ENCODE measurements around the gene ALKAL2. TPM values are rescaled to one million over a fixed set of nuclear protein-coding genes. Genes with fewer than 3 reads are reported as not detected.

Gene ALKAL2
- total RNA-seq, 4 donors from 2014 or later = 1.2 to 15.5 (median 3.4) TPM

- no peak for DNase-seq (ENCODE audit: low spot score in 2 of 2)
- WGBS, 2 donors = 92 to 96% methylated on average over 3 of the region's 3 CpGs
- TF ChIP-seq POLR2A (IDR thresholded peaks at IDR 0.05) (no peak), CTCF (IDR thresholded peaks at IDR 0.05) (no peak)
- intact Hi-C loops (cut with DNase I; ENCODE audit: low total_unique reads) = no loop called here
- no peak overlapping the region for H3K4me3 ChIP-seq (ENCODE audit: low read depth, poor library complexity, severe bottlenecking)
These were observed 13.4 kb downstream of the ALKAL2 start for GRCh38 chr2:274503-274902.

GRCh38 chr2:273333-273732 is 14.6 kb downstream of the ALKAL2 start:
- no peak overlapping the region for H3K4me3 ChIP-seq (ENCODE audit: low read depth, poor library complexity, severe bottlenecking)
- intact Hi-C loops (cut with DNase I; ENCODE audit: low total_unique reads) = no loop called here
- no peak for DNase-seq (ENCODE audit: low spot score in 2 of 2)
- TF ChIP-seq CTCF (IDR thresholded peaks at IDR 0.05) = no peak
- TF ChIP-seq POLR2A (IDR thresholded peaks at IDR 0.05) = no peak
- 49 to 65% methylated on average over 6 of the region's 6 CpGs for WGBS, 2 donors

- TF ChIP-seq POLR2A (IDR thresholded peaks at IDR 0.05) (no peak), CTCF (IDR thresholded peaks at IDR 0.05) (no peak)
- 93 to 94% methylated on average over 12 of the region's 12 CpGs for WGBS, 2 donors
- no peak overlapping the region for H3K4me3 ChIP-seq (ENCODE audit: low read depth, poor library complexity, severe bottlenecking)
- intact Hi-C loops (cut with DNase I; ENCODE audit: low total_unique reads) = no loop called here
- no peak for DNase-seq (ENCODE audit: low spot score in 2 of 2)
These were observed 16.0 kb downstream of the ALKAL2 start for GRCh38 chr2:271917-272316.

- H3K4me3 ChIP-seq (ENCODE audit: low read depth, poor library complexity, severe bottlenecking) = no peak overlapping the region
- no peak for TF ChIP-seq POLR2A (IDR thresholded peaks at IDR 0.05)
- TF ChIP-seq CTCF (IDR thresholded peaks at IDR 0.05) = no peak
- DNase-seq (ENCODE audit: low spot score in 2 of 2) = no peak
- WGBS, 2 donors = 95 to 98% methylated on average over 4 of the region's 4 CpGs
- intact Hi-C loops (cut with DNase I; ENCODE audit: low total_unique reads) = no loop called here
These were observed 17.0 kb downstream of the ALKAL2 start for GRCh38 chr2:270861-271260.

GRCh38 chr2:269356-270030 is 18.4 kb downstream of the ALKAL2 start:
- H3K4me3 ChIP-seq (ENCODE audit: low read depth, poor library complexity, severe bottlenecking) = no peak overlapping the region
- DNase-seq (ENCODE audit: low spot score in 2 of 2) = no peak
- WGBS, 2 donors = 78 to 82% methylated on average over 4 of the region's 4 CpGs
- TF ChIP-seq CTCF (IDR thresholded peaks at IDR 0.05) = no peak
- no peak for TF ChIP-seq POLR2A (IDR thresholded peaks at IDR 0.05)
- intact Hi-C loops (cut with DNase I; ENCODE audit: low total_unique reads) = no loop called here

- TF ChIP-seq POLR2A (IDR thresholded peaks at IDR 0.05) (no peak), CTCF (IDR thresholded peaks at IDR 0.05) (no peak)
- H3K4me3 ChIP-seq (ENCODE audit: low read depth, poor library complexity, severe bottlenecking) = no peak overlapping the region
- no peak for DNase-seq (ENCODE audit: low spot score in 2 of 2)
- intact Hi-C loops (cut with DNase I; ENCODE audit: low total_unique reads) = no loop called here
These were observed 19.6 kb downstream of the ALKAL2 start for GRCh38 chr2:268323-268722.

Data from lower leg skin (tissue), 4 donors.